ENCODE results near the gene PADI6.

GRCh38 chr1:17350928-17351446 lies 21.0 kb upstream of the PADI6 start:
- no peak for TF ChIP-seq SIN3A (conservative IDR thresholded peaks at IDR 0.05 in 1 of 2, IDR thresholded peaks at IDR 0.05 in 1 of 2; ENCODE audit: low read depth in 1 of 2, low read length in 2 of 2)
- TF ChIP-seq CREB1 (IDR thresholded peaks at IDR 0.05): no peak
- no peak for TF ChIP-seq JUND (IDR thresholded peaks at IDR 0.05; ENCODE audit: low read length)
- no peak for TF ChIP-seq SIX5 (IDR thresholded peaks at IDR 0.05; ENCODE audit: low read depth, low read length)
- no peak for TF ChIP-seq EZH2 (IDR thresholded peaks at IDR 0.05; ENCODE audit: low read depth, low read length, severe bottlenecking)
- TF ChIP-seq CTCF (IDR thresholded peaks at IDR 0.05; ENCODE audit: control extremely low read depth in 1 of 3, insufficient read depth in 1 of 3, low read depth in 1 of 3, low read length in 3 of 3): no peak
- no peak for TF ChIP-seq CHD1 (IDR thresholded peaks at IDR 0.05; ENCODE audit: low read depth, low read length)
- TF ChIP-seq POLR2A (IDR thresholded peaks at IDR 0.05; ENCODE audit: control extremely low read depth in 1 of 2, low read depth in 2 of 2, low read length in 2 of 2): no peak
- TF ChIP-seq POLR2AphosphoS5 (IDR thresholded peaks at IDR 0.05; ENCODE audit: low read depth, low read length): no peak
